T follicular helper cell (primary cell): ENCODE data around the gene BRPF1.

Experiments
- DNase-seq: peaks from one replicate; pipeline ENCODE4 v3.0.0-alpha.2; 2020; ENCODE audit warnings: low read depth

BRPF1 gene

DNA sequence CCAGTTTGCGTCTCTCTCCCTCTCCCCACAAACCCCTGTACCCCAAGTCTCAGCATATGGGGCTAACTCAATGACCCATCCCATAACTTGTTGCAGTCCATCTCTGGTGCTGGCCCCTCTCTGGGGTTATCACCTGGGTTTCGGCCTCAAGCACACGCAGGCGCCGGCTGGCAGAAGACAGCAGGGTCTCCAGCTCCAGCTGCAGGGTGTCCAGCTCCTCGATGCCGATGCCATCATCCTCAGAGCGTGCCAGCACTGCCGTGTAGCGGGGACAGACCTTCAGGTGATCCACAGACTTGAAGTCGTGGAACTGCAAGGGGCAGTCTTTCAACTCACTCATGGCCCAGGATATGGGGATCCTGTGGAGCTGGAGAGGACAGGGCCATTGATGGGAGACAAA, 59.6 kb downstream of the BRPF1 start:
- DNase-seq = no peak

DNA sequence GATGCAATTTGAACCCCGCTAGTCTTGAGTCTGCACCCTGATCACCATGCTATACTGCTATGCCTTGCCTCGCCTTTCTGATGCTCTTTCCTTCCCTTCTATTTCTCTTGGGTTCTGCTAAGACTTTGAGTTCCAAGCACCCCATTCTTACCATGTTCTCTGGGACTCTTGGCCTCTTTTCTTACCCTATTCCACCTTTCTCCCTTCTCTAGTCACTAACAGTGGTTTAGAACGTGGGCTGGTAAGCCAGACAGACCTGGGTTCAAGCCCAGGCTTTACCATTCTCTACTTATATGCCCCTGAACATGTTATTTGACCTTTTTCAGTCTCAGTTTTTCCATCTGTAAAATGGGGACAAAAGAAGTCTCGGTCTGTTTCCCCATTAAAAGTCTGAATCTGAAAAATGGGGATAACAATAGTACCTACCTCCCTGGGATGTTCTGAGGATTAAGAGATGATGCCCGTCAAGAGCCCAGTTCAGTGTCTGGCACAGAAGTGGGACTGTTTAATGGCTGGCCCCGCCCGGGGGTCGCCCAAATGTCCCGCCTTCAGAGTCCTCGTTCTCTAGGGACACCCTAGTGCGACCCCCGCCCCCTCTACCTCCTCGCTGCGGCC, 60.4 kb downstream of the BRPF1 start:
- no peak for DNase-seq

DNA sequence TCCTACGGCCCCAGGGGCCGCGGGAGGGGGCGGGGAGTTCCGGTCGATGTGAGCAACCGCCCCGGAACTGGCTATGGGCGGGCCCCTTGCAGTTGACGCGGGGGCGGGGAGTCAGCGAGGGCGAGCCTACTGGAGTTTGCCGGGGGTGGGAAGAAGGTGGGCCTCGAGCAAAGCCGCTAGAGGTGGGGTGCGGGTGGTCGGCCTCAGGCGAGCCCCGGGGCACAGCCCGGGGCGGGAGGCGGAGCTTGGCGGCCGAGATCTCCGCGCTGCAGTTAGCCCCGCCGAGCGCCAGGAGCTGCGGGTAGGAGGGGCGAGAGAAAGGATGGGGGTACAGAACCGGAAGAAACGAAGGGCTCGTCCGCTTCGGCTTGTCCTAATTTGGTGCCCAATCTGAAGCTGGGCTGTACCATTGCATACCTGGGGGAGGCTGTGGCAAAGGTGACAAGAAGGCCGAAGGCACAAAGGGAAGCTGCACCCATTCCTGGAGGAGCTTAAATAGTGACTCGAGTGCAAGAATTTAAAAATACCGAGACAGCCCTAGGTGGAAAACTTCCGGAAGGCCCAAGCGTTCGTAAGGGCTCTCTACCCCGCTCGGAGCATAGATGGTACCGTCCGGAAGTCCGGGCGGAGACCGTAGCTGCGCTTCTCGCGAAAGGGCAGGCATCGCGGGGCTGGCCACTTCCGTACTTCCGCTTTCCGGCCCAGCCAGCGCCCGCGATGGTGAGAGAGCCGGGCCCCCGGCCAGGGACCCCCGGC, 61.0 kb downstream of the BRPF1 start, which contains the start of the genes ARPC4 and TADA3:
Gene ARPC4, plus strand, starts transcription at position 678 of the 756 bp plus-strand sequence. Its CDS starts 40 bp downstream, at position 718.
Gene TADA3, minus strand, starts transcription at position 69 of the 756 bp plus-strand sequence. CDS start 1,007 bp downstream, outside the sequence.
- peak; percentile 84 for DNase-seq

DNA sequence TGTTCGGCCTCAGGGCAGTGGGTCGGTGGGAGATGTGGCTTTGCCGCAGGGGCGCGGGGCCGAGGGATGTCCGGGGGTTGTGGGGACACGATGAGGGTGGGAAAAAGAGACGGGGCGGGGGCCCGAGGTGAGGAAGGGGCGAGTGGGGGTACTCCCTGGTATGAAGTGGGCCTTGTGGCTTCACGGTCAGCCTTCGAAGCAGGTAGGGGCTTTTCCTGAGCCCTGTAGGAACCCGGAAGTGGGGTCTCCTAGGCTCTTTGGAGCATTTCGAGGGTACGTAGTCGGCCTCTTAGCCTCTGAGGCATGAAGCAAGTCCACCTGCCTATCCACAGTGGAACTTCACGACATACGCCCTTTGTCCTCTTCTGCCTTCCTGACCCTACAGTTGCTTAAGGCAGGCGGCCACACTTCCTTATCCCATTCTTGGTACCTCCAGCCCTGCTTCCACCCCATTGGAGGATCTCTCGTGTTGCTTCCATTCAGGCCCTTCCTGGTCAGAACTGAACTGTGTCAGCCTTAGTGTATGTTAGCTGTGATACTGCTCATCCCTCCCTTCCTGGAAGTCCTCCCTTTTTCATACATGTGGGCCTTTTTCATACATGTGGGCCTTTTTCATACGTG, 61.7 kb downstream of the BRPF1 start:
- DNase-seq = no peak

DNA sequence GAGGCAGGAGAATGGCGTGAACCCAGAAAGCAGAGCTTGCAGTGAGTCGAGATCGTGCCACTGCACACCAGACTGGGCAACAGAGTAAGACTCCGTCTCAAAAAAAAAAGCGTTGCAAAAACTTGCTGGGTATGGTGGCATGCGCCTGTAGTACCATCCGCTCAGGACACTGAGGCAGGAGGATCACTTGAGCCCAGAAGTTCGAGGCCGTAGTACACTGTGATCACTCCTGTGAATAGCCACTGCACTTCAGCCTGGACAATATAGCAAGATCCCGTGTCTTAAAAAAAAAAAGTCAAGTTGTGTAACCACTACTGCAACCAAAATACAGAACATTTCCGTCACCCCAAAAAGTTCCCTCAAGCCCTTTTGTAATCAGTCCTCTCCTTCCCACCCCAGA, 62.9 kb downstream of the BRPF1 start:
- no peak for DNase-seq

DNA sequence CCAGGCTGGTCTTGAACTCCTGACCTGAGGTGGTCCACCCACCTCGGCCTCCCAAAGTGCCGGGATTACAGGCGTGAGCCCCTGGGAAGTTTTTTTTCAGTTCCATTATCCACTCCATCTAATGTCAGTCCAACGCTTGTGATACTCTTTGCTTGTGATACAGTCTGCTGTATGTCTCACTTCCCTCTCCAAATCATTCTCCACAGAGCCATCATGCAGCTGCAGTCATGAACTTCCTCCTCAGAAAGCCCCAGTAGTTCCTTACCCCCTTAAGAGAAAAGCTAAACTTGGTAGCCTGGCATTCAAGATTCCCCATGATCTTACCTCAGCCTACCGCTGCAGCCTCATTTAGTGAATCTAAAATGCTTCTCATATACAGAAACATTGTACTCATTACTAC, 63.7 kb downstream of the BRPF1 start:
- DNase-seq = no peak

DNA sequence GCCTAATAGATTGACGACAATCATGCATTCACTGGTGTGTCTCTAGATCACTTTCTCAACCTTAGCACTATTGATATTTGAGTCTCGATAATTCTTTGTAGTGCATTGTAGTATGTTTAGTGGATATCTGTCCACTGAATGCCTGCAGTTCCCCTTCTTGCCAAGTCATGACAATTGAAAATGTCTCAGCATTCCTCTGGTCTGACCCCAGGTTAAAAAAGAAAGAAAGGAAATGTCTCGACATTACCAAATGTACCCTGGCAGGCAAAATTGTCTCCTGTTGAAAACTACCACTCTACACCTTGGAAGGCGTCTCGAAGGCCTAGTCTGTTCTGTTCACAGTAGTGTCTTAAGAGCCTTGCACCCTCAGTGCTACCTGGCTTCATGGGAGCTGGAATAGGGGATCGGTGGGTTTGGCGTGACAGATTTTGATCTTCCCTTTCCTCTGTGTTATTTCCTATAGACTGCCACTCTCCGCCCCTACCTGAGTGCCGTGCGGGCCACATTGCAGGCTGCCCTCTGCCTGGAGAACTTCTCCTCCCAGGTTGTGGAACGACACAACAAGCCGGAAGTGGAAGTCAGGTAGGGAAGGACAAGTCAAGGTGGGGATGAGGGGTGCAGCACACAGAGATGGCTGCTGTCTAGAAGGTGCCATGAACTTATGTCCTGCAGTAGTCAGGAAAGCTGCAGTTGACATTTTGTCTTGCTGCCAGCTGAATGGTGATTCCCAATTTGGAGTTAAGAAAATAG, 65.8 kb downstream of the BRPF1 start:
- no peak for DNase-seq
